Thoracic aorta (tissue), 2 donors: Measurements from ENCODE around the gene NME7. TPM values are rescaled to one million over a fixed set of nuclear protein-coding genes. Genes with fewer than 3 reads are reported as not detected.
A peak's percentile ranks its signal among the peaks of the same experiment; 100 is the strongest.

Experiments used
- ATAC-seq: fragments of 150-250 bp; one replicate; pipeline ENCODE4 v1.8.0; 2017; ENCODE audit warnings: low read depth; ENCODE audit not compliant: insufficient number of reproducible peaks, low FRiP score
- DNase-seq: peaks from one replicate; pipeline ENCODE4 v3.0.0-alpha.2; 2020; ENCODE audit warnings: low spot score
- H3K27ac ChIP-seq, 2 donors: fragments of 200-600 bp; sonication (generic); 1 replicate in 1 of 2; 2 replicates in 1 of 2; pipeline ENCODE4 v1.5.1; 2016; ENCODE audit warnings: mild to moderate bottlenecking in 2 of 2, moderate library complexity in 2 of 2
- H3K27me3 ChIP-seq: fragments of 200-600 bp; sonication (generic); replicated peaks from 2 replicates; pipeline ENCODE4 v1.6.0; 2016; ENCODE audit warnings: mild to moderate bottlenecking; ENCODE audit not compliant: insufficient read depth
- H3K36me3 ChIP-seq: fragments of 200-600 bp; sonication (generic); one replicate; pipeline ENCODE4 v1.5.1; 2016
- H3K4me1 ChIP-seq, 2 donors: fragments of 200-600 bp; sonication (generic); 1 replicate in 1 of 2; 2 replicates in 1 of 2; pipeline versions ENCODE4 v1.5.1 to v1.6.0; 2016; ENCODE audit warnings: low read depth in 2 of 2, mild to moderate bottlenecking in 1 of 2; ENCODE audit not compliant: control insufficient read depth in 1 of 2
- H3K4me3 ChIP-seq: fragments of 200-600 bp; sonication (generic); 2 replicates; pipeline ENCODE4 v1.5.1; 2016; ENCODE audit warnings: mild to moderate bottlenecking
- H3K9me3 ChIP-seq: fragments of 200-600 bp; sonication (generic); 2 replicates; pipeline ENCODE4 v1.5.1; 2016
- CTCF ChIP-seq: fragments of 200-600 bp; sonication (generic); IDR thresholded peaks from one replicate; pipeline ENCODE4 v1.5.1; 2019; ENCODE audit warnings: antibody characterized with exemption
- total RNA-seq, 2 donors: library from RNA; depleted of rRNA; stranded (reverse); fragments of >200 nt; gene quantifications; one replicate each; pipeline versions ENCODE4 v1.1.0 to v1.2.3, GENCODE V29; 2016

The NME7 gene
- total RNA-seq, 2 donors from 2014 or later: 18.3 to 20.4 TPM

- Histone ChIP-seq H3K27ac (no peak overlapping the region), H3K4me3 (no peak overlapping the region), H3K36me3 (no peaks in the 10 kb centered on the region), H3K4me1 (peaks cover 5 to 12% of the 10 kb centered on the region in 2 donors), H3K9me3 (no peaks in the 10 kb centered on the region), H3K27me3 (no peaks in the 10 kb centered on the region)
- TF ChIP-seq CTCF: no peak
- no peak for DNase-seq
- ATAC-seq: no peak
Measured at GRCh38 chr1:169087876-169088275, 279.7 kb downstream of the NME7 start.

- Histone ChIP-seq H3K9me3 (no peaks in the 10 kb centered on the region), H3K27me3 (no peaks in the 10 kb centered on the region), H3K4me3 (no peak overlapping the region), H3K4me1 (peaks cover 5 to 15% of the 10 kb centered on the region in 2 donors), H3K27ac (no peak overlapping the region), H3K36me3 (no peaks in the 10 kb centered on the region)
- TF ChIP-seq CTCF: no peak
- ATAC-seq (peak; percentile 27), DNase-seq (no peak)
Measured at GRCh38 chr1:169086603-169087455, 280.8 kb downstream of the NME7 start.

- no peaks in the 10 kb centered on the region for H3K36me3 ChIP-seq
- no peak for ATAC-seq
- no peak overlapping the region for H3K4me3 ChIP-seq
- H3K4me1 ChIP-seq: peaks cover 5 to 24% of the 10 kb centered on the region in 2 donors
- H3K27me3 ChIP-seq: no peaks in the 10 kb centered on the region
- no peak for TF ChIP-seq CTCF
- H3K9me3 ChIP-seq: no peaks in the 10 kb centered on the region
- DNase-seq: no peak
- no peak overlapping the region for H3K27ac ChIP-seq
Measured at GRCh38 chr1:169085911-169086310, 281.7 kb downstream of the NME7 start.

Other genes with a start within 250 kb of the NME7 start
- 10 to 100 TPM; 22.3 to 27.8 TPM for gene BLZF1, start 398 bp upstream of the NME7 start, total RNA-seq
- 1 to 10 TPM in 1 of 2 donors, under 1 TPM in 1; 0.54 to 2.9 TPM for gene CCDC181, start 59.7 kb upstream of the NME7 start, total RNA-seq
- gene SLC19A2, start 118.1 kb upstream of the NME7 start, total RNA-seq: 10 to 100 TPM; 17.7 to 39.7 TPM
- gene F5, start 218.7 kb upstream of the NME7 start, total RNA-seq: under 1 TPM; 0.68 to 0.85 TPM